HFFc6 (cell line): ENCODE results near the gene TFAP2E. TPM values are rescaled to one million over a fixed set of nuclear protein-coding genes. Genes with fewer than 3 reads are reported as not detected.
"Not testable (repeated sequence)": the region's sequence is repeated elsewhere in the genome, so short reads cannot be mapped to it uniquely, and the experiment has no call there.

ENCODE experiments used
- DNase-seq: peaks from one replicate; pipeline ENCODE4 v3.0.0-alpha.2; 2018
- H3K27ac Mint-ChIP-seq: 2 replicates; pipeline ENCODE4 v1.8.0; 2020; ENCODE audit warnings: mild to moderate bottlenecking, mixed read lengths
- H3K27me3 Mint-ChIP-seq: 2 replicates; pipeline ENCODE4 v1.8.0; 2021; ENCODE audit warnings: mild to moderate bottlenecking, moderate library complexity, mixed read lengths; ENCODE audit not compliant: insufficient read depth
- H3K36me3 Mint-ChIP-seq: 2 replicates; pipeline ENCODE4 v1.8.0; 2021; ENCODE audit warnings: low read depth, mixed read lengths
- H3K4me1 Mint-ChIP-seq: 2 replicates; pipeline ENCODE4 v1.8.0; 2020; ENCODE audit warnings: low read depth, mixed read lengths
- H3K4me3 Mint-ChIP-seq: 2 replicates; pipeline ENCODE4 v1.8.0; 2020; ENCODE audit warnings: mild to moderate bottlenecking, moderate library complexity, mixed read lengths
- H3K9me3 Mint-ChIP-seq: 2 replicates; pipeline ENCODE4 v1.8.0; 2020; ENCODE audit warnings: mild to moderate bottlenecking, mixed read lengths
- total RNA-seq, 6 experiments: library from RNA; stranded (reverse); fragmentation: NEBNext Ultra II Directional; extraction: Animal tissue kit (Norgen Biotek cat#: 25700); gene quantifications; 2 replicates in 1 of 6; 3 replicates in 5 of 6; pipeline ENCODE4 v1.2.3, GENCODE V29; 2021
- TF ChIP-seq, protein P1 (sequence below): fragments of 200-600 bp; sonication (generic); IDR thresholded peaks from 2 replicates; pipeline ENCODE4 v1.5.0; 2021; ENCODE audit warnings: antibody characterized with exemption, mild to moderate bottlenecking

The TFAP2E gene
- total RNA-seq, 6 experiments from 2014 or later, result 0.11 to 0.21 (median 0.13) TPM

- Mint-ChIP-seq H3K27me3 (peaks cover 26% of the 10 kb centered on the region), H3K9me3 (no peaks in the 10 kb centered on the region), H3K4me1 (peaks cover 34% of the 10 kb centered on the region), H3K4me3 (no peak overlapping the region), H3K36me3 (no peaks in the 10 kb centered on the region), H3K27ac (no peak overlapping the region)
- no peak for DNase-seq
- TF ChIP-seq, protein P1, sequence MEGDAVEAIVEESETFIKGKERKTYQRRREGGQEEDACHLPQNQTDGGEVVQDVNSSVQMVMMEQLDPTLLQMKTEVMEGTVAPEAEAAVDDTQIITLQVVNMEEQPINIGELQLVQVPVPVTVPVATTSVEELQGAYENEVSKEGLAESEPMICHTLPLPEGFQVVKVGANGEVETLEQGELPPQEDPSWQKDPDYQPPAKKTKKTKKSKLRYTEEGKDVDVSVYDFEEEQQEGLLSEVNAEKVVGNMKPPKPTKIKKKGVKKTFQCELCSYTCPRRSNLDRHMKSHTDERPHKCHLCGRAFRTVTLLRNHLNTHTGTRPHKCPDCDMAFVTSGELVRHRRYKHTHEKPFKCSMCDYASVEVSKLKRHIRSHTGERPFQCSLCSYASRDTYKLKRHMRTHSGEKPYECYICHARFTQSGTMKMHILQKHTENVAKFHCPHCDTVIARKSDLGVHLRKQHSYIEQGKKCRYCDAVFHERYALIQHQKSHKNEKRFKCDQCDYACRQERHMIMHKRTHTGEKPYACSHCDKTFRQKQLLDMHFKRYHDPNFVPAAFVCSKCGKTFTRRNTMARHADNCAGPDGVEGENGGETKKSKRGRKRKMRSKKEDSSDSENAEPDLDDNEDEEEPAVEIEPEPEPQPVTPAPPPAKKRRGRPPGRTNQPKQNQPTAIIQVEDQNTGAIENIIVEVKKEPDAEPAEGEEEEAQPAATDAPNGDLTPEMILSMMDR, result no peak
Observed at GRCh38 chr1:35575416-35575958, 2.4 kb downstream of the TFAP2E start.

DNA sequence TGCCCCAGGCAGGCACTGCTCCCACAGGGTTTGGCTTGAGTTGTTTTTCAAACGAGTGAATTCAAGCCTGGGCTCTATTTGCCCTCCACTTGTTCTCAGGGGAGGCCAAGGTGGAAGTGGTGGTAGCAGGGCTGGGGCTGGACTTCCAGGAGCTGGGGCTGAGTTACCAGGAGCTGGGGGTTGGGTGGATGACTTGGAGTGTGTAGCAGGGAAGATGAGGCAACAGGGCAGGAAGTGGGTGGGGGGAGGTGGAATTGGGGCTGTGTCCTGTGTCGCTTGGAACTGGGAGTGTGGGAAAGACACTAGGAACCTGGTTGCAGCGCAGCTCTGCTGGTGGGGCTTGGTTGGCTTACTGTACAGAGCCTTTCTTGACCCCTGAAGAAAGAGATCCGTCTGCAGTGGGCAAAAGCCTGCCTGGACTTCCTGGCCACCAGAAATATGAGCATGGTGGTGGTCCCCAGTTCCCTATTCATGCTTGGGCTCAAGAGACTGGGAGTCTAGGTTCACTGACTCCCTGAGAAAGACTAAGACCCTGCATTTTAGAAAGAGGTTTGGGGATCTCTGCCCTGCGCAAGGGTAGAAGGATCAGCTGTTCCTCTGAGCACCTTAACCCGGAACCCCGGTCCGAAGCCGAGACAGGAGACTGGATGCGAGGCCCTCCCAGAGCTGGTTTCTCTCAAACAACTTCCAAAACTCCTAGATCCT, 3.1 kb downstream of the TFAP2E start:
- H3K36me3 Mint-ChIP-seq, result no peaks in the 10 kb centered on the region
- H3K27me3 Mint-ChIP-seq, result peaks cover 26% of the 10 kb centered on the region
- no peak for DNase-seq
- H3K9me3 Mint-ChIP-seq, result no peaks in the 10 kb centered on the region
- no peak overlapping the region for H3K27ac Mint-ChIP-seq
- TF ChIP-seq, protein P1, result no peak
- H3K4me1 Mint-ChIP-seq, result peaks cover 30% of the 10 kb centered on the region
- no peak overlapping the region for H3K4me3 Mint-ChIP-seq

DNA sequence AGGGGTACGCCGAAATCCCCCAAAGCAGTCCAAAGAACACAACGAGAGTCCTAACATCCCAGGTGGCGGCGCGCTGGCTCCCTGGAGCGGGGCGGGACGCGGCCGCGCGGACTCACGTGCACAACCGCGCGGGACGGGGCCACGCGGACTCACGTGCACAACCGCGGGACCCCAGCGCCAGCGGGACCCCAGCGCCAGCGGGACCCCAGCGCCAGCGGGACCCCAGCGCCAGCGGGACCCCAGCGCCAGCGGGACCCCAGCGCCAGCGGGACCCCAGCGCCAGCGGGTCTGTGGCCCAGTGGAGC, 3.6 kb downstream of the TFAP2E start:
- H3K27me3 Mint-ChIP-seq, result peaks cover 24% of the 10 kb centered on the region
- not testable (repeated sequence) for H3K27ac Mint-ChIP-seq, H3K36me3 Mint-ChIP-seq, H3K9me3 Mint-ChIP-seq, H3K4me3 Mint-ChIP-seq, DNase-seq
- peaks cover 26% of the 10 kb centered on the region for H3K4me1 Mint-ChIP-seq

- Mint-ChIP-seq H3K4me3 (peak overlapping the region; percentile 29; the same call in 1 of the 2 replicates), H3K27me3 (peaks cover 20% of the 10 kb centered on the region), H3K9me3 (no peaks in the 10 kb centered on the region), H3K27ac (no peak overlapping the region), H3K4me1 (peaks cover 20% of the 10 kb centered on the region), H3K36me3 (no peaks in the 10 kb centered on the region)
- DNase-seq, result no peak
- TF ChIP-seq, protein P1, result no peak
Observed at GRCh38 chr1:35577071-35577998, 4.2 kb downstream of the TFAP2E start.

- Mint-ChIP-seq H3K36me3 (no peaks in the 10 kb centered on the region), H3K4me3 (no peak overlapping the region), H3K4me1 (peaks cover 12% of the 10 kb centered on the region), H3K27me3 (peaks cover 12% of the 10 kb centered on the region), H3K9me3 (no peaks in the 10 kb centered on the region), H3K27ac (no peak overlapping the region)
- DNase-seq, result no peak
- TF ChIP-seq, protein P1, result no peak
Observed at GRCh38 chr1:35580949-35581388, 7.9 kb downstream of the TFAP2E start.

- H3K4me1 Mint-ChIP-seq, H3K36me3 Mint-ChIP-seq, H3K4me3 Mint-ChIP-seq, H3K27ac Mint-ChIP-seq, DNase-seq, H3K9me3 Mint-ChIP-seq, H3K27me3 Mint-ChIP-seq: not testable (repeated sequence)
Observed at GRCh38 chr1:35581621-35582020, 8.5 kb downstream of the TFAP2E start.
